ENCODE data around the gene PLEKHG2.
A peak's percentile ranks its signal among the peaks of the same experiment; 100 is the strongest.

The PLEKHG2 gene

DNA sequence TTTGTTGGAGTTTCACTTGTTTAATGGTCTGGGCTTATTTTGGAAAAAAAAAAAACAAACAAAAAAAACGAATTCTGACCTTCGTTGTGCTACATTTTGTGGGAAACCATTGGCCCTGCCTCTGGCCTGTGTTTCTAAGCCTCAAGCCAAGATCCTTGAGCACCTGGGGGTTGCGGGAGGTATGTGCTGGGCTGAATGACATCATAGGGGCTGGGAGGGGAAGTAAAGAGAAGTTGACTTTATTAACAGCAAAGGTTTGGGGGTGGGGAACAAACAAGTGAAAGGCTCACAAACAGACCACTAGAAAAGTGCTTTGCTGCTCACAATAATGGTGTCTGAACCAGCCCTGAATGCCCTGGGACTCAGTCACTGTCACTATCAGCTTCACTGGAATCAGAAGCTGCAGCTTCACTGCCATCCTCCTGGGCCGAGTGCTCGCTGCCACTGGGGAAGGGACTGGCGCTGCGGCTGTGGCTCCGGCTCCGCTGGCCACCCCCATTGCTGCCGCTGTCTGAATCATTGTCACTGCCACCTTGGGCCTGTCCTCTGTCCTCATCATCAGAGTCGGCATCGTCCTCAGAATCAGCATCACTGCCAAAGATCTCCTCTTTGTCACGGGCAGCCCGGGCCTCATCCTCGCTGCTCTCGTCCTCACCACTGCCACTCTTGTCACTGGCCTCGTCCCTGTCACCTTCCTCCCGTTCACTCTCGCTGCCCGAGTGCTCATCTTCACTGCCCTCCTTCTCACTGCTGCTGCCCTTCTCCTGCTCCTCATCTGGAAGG is 26.6 kb upstream of the PLEKHG2 start:
- DNase-seq = no peak

DNA sequence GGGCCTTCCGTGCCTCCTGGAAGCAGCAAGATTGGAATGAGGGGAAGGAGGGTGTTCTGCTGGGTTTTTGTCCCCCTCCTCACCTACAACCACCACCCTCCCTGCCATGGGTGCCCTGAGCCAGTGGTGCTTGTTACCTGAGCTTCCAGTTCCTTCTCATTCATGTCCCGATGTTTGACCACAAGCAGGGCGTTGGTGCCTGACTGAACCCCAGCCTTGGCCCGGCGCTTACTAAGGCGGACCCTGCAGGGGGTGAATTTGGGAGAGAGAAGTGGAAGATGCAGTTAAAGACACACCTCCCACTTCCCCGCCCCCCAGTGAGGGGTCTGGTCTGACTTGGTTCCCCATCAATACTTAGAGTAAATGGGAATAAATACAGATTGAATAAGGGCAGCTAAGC is 25.9 kb upstream of the PLEKHG2 start:
- DNase-seq = no peak

GRCh38 chr19:39388657-39389056 is 23.8 kb upstream of the PLEKHG2 start:
- DNase-seq = no peak

DNA sequence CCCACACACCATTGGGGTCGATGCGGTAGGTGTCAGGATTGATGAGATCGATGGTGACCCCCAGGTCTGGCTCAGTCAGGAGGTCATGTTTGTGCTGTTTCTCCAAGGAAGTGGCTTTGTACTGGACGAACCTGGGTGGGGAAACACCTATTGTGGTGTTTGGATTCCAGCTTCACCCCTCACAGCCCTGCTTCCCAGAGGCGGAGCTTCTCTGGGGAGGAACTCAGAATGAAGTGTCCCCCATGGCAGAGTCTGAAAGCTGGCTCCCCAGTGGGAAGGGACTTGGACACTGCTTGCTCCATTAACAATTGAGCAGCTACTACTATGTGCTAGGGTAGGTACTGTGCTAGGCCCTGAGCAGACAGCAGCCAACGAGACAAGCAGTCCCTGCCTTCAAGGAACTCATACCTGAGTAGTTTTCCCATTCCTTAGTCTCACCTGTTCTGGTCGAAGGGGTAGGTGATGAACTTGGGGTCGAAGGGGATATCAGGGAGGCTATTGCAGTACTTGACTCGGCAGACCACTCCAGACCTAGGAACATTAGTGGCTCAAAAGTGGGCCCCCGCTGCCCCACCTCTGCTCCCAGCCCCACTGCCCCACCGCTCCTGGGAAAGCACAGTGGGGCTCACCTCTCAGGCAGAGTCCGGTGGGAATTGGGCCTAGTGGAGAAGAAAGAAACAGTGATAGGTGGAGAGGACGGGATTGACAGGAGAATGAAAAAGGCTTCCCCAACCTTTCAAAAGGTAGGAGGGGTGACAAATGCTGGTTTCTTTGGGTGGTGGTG is 22.6 kb upstream of the PLEKHG2 start:
- DNase-seq = no peak

GRCh38 chr19:39390451-39390750 is 22.1 kb upstream of the PLEKHG2 start:
- peak in 4 of 5 donors; percentile 68 to 86 (median 81) for DNase-seq

DNA sequence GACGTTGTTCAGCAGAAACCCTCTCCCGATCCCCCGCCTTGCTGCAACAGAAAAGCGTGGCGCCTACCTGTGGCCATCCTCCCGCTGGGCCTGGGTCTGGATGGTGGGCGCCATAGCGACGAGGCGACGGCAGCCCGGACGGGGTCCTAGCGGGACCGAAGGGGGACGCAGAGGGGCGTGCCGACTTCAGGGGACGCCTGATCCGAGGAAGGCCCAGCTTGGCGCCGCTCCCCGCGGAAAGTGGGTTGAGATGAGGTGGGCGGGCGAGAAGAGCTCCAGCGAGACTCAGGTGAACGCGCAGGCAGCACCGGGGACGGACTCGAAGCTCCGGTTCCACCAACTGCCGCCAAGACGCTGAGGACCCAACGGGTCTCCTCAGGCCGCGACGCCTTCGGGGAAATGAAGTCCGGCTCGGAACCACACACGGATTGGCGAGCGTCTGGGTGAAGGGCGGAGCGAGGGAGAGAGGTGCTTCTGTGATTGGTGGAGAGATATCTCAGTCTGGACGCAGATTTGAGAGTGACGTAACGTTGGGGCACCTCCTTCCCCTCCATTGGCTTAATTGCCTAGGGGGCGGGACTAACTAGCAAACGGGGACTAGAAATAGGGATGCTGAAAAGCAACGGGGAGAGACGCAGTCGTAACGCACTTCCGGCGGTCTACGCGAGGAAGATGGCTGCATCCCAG is 21.6 kb upstream of the PLEKHG2 start, which contains the start of the genes MED29 and PAF1:
MED29 (plus strand) TSS at position 628 of the 687 bp plus-strand sequence; CDS start at position 673, 45 bp downstream.
PAF1 (minus strand) TSS at position 356 of the 687 bp plus-strand sequence; CDS start at position 114, 242 bp downstream.
- DNase-seq = peak; percentile 93 to 100 (median 96)

GRCh38 chr19:39397360-39398296 is 14.8 kb upstream of the PLEKHG2 start:
- DNase-seq = peak; percentile 81 to 93 (median 90)

GRCh38 chr19:39398297-39398864 is 14.1 kb upstream of the PLEKHG2 start:
- peak in 1 of 5 donors; percentile 78 for DNase-seq

DNA sequence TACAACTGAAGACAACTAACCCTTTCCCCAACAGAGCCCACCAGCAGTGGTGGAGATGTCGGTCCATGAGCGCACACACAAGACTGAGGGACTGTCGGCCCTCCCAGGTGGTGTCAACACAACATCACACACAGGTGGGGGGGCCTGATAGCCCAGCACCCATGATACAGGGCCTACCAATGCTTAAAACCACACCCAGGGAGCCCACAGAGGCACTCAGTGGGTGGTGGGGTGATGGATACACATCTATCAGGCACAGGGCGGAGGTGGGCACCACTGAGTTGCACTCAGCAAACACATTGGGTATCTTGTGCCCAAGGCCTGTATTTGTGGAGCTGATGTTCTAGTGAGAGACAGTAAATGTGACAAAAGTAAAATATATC is 12.8 kb upstream of the PLEKHG2 start:
- DNase-seq = no peak

- no peak for DNase-seq
Measured at GRCh38 chr19:39400061-39400460, 12.4 kb upstream of the PLEKHG2 start.

DNA sequence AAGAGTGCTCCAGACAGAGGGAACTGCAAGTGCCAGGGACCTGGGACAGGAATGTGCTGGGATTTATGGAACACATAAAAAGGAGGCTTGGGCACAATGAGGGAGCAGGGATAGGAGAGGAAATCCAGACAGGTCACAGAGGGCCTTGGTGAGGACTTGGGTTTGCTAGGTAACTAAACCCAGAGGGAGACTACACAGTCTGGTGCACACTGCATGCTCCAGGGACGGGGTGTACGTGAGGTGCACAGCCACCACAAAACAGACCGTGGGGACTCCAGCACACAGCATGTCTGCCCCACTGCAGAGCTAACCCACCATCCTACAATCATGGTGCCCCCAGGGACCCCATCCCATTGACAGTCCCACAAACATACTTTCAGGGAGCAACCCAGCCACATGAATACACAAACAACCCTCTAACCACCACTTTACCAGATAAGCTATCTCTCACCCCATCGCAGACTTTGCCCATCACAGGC is 11.4 kb upstream of the PLEKHG2 start:
- no peak for DNase-seq

DNA sequence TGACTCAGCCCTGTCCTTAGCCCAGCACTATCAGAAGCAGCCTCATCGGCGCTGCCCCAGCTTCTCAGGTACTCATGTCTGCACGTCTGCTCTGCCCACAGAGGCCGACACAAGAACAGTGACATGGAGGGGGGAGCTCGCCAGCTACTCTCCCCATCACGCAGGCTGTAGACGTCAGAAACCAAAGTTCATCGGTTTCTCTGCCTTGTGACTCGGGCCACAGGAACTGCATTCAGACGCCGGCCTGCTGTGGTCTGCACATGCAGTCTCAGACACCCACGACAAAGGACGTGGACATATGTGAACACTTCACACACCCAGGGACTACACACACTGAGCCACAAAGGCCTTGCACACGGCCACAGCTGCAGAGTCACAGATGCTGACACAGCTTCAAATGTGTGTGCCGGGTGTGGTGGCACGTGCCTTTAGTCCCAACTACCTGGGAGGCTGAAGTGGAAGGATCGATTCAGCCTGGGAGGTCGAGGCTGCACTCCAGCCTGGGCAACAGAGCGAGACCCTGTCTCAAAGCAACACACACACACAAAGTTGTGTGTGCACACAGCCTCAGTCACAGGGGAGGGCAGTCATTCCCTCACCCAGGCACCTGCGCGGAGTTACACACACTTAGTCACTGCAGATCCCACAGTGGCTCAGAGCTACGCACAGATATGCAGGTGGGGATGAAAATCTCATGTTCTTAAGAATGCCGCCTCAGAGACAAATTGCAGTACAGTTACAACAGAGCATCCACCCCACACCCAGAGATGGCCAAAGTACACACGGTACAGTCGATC is 10.7 kb upstream of the PLEKHG2 start:
- peak; percentile 76 to 91 (median 84) for DNase-seq

DNA sequence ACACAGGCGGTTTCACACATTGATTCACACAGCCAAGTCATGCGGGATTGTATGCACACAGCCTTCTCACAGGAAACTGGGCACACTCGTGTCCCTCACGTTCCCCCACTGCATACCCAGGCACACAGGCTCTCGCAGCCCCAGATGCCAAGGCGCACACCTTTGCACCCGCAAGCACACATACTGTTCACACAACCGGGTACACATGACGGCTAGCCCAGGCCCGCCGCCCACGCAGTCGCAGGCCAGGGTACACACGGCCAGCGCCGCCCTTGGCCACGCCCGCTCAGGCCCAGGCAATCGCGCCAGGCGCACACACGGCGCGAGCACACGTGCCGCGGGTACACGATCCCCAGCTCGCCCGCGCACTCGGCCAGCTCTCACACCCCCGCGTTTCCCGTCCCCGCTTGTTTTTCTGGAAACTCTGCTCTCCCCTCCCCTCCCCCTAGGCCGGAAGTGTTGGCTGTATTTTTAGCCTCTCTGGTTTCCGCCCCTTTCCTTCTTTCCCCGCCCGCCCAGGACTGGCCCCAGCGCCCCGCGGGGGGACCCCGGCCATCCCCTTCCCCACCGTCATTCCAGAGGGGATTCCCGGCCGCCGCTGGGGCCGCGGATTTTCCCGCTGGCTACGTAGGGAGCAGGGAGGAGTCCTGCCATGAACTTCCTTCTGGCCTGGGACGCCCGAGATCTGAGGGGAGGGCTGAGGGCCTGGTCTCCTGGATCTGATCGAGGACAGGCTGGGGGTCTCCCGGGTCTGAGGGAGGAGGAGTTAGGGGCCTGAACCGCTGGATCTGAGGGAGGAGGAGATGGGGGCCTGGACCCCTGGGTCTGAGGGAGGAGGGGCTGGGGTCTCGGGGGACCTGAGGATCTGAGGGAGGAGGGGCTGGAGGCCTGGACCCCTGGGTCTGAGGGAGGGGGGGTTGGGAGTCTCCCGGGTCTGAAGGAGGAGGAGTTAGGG is 9.8 kb upstream of the PLEKHG2 start:
- peak; percentile 82 to 90 (median 86) for DNase-seq

DNA sequence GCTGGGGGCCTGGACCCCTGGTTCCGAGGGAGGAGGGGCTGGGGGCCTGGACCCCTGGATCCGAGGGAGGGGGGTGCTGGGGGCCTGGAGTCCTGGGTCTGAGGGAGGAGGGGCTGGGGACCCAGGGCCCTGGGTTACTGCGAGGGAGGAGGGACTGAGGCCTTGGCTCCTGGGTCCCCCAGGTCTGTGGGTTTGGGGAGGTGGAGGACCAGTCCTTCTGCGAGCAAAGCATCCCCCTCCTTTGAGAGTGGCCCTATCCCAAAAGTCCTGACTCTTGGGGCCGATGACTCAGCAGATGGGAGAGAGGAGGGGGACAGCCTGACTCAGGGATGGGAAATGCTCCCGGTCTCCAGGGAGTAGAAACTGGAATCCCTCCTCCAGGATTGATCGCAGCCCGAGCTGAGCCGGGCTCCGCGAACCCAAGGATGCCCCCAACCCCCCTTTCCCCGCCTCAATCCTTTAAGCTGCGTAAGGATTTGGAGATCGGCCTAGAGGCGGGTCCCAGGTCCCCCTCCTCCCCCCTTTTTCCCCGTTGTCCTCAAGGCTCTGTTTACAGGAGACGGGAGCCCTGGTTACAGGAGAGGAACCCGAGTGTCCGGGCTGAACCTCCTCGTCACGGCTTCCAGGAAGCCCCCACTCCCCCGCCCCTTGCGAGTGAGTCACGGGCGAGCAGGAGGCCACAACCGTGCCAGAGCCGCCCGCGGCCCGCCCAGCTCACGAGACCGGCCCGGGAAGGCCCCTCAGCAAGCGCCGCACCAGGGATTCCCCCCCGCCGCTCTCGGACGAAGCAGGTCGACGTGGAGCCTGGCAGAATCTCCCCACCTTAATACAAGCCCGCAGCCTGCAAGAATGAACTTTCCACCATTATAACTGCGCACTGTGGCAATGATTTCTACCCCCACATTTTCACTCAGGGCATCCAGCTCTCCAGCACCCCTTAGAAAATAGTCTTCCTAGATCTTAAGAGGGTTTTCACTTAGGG is 8.8 kb upstream of the PLEKHG2 start:
- DNase-seq = peak; percentile 92 to 98 (median 97)

- no peak for DNase-seq
Measured at GRCh38 chr19:39405261-39405957, 7.1 kb upstream of the PLEKHG2 start.

- peak; percentile 70 to 89 (median 80) for DNase-seq
Measured at GRCh38 chr19:39405958-39406655, 6.4 kb upstream of the PLEKHG2 start.
